Neural cell (in vitro differentiated cells): ENCODE measurements around the gene NELFA.

Experiments used
- EP300 ChIP-seq: fragments of 450-650 bp; conservative IDR thresholded peaks from 2 replicates; pipeline ENCODE4 v1.6.1; 2014; ENCODE audit warnings: antibody characterized with exemption, mild to moderate bottlenecking, moderate library complexity; ENCODE audit not compliant: poor library complexity, severe bottlenecking
- EZH2 ChIP-seq: fragments of 200-600, 300-800 bp; shearing (Covaris generic), sonication (generic); IDR thresholded peaks from 2 replicates; pipeline ENCODE4 v1.6.1; 2014; ENCODE audit warnings: antibody characterized with exemption, low read length, borderline replicate concordance, mild to moderate bottlenecking; ENCODE audit not compliant: insufficient read depth, poor library complexity, severe bottlenecking
- MXI1 ChIP-seq: fragments of 450-650 bp; conservative IDR thresholded peaks from 2 replicates; pipeline ENCODE4 v1.6.1; 2014; ENCODE audit warnings: antibody characterized with exemption, mild to moderate bottlenecking; ENCODE audit not compliant: poor library complexity, severe bottlenecking
- POLR2AphosphoS5 ChIP-seq: IDR thresholded peaks from 2 replicates; pipeline ENCODE4 v1.6.1; 2012
- RAD21 ChIP-seq: fragments of 450-650 bp; conservative IDR thresholded peaks from 2 replicates; pipeline ENCODE4 v1.6.1; 2014; ENCODE audit warnings: antibody characterized with exemption, mild to moderate bottlenecking, moderate library complexity
- SMC3 ChIP-seq: fragments of 450-650 bp; conservative IDR thresholded peaks from 2 replicates; pipeline ENCODE4 v1.6.1; 2014; ENCODE audit warnings: antibody characterized with exemption, mild to moderate bottlenecking, moderate library complexity; ENCODE audit not compliant: poor library complexity
- TAF1 ChIP-seq: IDR thresholded peaks from 2 replicates; pipeline ENCODE4 v1.6.1; 2012; ENCODE audit warnings: low read depth
- TF ChIP-seq, protein P1 (sequence below): fragments of 450-650 bp; IDR thresholded peaks from 2 replicates; pipeline ENCODE4 v1.5.1; 2014; ENCODE audit warnings: antibody characterized with exemption, mild to moderate bottlenecking, moderate library complexity; ENCODE audit not compliant: poor library complexity, severe bottlenecking
- TF ChIP-seq, protein P2 (sequence below): IDR thresholded peaks from 2 replicates; pipeline ENCODE4 v1.6.1; 2012; ENCODE audit warnings: borderline replicate concordance

- TF ChIP-seq, protein P1, sequence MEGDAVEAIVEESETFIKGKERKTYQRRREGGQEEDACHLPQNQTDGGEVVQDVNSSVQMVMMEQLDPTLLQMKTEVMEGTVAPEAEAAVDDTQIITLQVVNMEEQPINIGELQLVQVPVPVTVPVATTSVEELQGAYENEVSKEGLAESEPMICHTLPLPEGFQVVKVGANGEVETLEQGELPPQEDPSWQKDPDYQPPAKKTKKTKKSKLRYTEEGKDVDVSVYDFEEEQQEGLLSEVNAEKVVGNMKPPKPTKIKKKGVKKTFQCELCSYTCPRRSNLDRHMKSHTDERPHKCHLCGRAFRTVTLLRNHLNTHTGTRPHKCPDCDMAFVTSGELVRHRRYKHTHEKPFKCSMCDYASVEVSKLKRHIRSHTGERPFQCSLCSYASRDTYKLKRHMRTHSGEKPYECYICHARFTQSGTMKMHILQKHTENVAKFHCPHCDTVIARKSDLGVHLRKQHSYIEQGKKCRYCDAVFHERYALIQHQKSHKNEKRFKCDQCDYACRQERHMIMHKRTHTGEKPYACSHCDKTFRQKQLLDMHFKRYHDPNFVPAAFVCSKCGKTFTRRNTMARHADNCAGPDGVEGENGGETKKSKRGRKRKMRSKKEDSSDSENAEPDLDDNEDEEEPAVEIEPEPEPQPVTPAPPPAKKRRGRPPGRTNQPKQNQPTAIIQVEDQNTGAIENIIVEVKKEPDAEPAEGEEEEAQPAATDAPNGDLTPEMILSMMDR = no peak
- TF ChIP-seq POLR2AphosphoS5 = no peak
- no peak for TF ChIP-seq EZH2
- TF ChIP-seq MXI1 = no peak
- TF ChIP-seq EP300 = no peak
- no peak for TF ChIP-seq SMC3
- TF ChIP-seq, protein P2, sequence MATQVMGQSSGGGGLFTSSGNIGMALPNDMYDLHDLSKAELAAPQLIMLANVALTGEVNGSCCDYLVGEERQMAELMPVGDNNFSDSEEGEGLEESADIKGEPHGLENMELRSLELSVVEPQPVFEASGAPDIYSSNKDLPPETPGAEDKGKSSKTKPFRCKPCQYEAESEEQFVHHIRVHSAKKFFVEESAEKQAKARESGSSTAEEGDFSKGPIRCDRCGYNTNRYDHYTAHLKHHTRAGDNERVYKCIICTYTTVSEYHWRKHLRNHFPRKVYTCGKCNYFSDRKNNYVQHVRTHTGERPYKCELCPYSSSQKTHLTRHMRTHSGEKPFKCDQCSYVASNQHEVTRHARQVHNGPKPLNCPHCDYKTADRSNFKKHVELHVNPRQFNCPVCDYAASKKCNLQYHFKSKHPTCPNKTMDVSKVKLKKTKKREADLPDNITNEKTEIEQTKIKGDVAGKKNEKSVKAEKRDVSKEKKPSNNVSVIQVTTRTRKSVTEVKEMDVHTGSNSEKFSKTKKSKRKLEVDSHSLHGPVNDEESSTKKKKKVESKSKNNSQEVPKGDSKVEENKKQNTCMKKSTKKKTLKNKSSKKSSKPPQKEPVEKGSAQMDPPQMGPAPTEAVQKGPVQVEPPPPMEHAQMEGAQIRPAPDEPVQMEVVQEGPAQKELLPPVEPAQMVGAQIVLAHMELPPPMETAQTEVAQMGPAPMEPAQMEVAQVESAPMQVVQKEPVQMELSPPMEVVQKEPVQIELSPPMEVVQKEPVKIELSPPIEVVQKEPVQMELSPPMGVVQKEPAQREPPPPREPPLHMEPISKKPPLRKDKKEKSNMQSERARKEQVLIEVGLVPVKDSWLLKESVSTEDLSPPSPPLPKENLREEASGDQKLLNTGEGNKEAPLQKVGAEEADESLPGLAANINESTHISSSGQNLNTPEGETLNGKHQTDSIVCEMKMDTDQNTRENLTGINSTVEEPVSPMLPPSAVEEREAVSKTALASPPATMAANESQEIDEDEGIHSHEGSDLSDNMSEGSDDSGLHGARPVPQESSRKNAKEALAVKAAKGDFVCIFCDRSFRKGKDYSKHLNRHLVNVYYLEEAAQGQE = no peak
- no peak for TF ChIP-seq RAD21
- TF ChIP-seq TAF1 = no peak
Observed at GRCh38 chr4:1990676-1991075, 18.1 kb downstream of the NELFA start.
